ENCODE results near the gene ZFPL1.

ZFPL1 gene

DNA sequence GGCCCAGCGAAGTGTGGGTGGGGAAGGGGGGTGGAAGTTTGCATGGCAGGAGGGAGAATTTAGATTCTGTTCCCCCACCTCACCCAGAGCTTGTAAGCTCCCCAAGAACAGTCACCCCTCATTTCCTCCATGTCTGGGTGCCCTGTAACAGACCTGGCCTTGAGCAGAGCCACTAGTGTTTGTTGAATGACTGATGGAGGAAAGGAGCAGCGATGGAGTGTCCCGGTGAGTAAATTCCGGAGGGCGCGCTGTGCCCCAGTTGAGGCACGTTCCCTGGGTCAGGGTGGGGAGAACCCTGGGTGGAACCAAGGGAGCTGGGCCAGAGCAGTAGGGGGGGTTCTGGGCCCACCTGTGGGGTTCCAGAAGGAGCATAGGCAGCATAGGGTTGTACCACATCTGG, 26.5 kb upstream of the ZFPL1 start:
- no peak overlapping the region for H3K4me3 ChIP-seq (ENCODE audit: low read depth, low read length)
- TF ChIP-seq, protein P1, sequence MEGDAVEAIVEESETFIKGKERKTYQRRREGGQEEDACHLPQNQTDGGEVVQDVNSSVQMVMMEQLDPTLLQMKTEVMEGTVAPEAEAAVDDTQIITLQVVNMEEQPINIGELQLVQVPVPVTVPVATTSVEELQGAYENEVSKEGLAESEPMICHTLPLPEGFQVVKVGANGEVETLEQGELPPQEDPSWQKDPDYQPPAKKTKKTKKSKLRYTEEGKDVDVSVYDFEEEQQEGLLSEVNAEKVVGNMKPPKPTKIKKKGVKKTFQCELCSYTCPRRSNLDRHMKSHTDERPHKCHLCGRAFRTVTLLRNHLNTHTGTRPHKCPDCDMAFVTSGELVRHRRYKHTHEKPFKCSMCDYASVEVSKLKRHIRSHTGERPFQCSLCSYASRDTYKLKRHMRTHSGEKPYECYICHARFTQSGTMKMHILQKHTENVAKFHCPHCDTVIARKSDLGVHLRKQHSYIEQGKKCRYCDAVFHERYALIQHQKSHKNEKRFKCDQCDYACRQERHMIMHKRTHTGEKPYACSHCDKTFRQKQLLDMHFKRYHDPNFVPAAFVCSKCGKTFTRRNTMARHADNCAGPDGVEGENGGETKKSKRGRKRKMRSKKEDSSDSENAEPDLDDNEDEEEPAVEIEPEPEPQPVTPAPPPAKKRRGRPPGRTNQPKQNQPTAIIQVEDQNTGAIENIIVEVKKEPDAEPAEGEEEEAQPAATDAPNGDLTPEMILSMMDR (IDR thresholded peaks at IDR 0.05; ENCODE audit: low read depth, low read length) = no peak
- TF ChIP-seq POLR2A (IDR thresholded peaks at IDR 0.05; ENCODE audit: extremely low read depth, insufficient read length) = no peak
- TF ChIP-seq, protein P2, sequence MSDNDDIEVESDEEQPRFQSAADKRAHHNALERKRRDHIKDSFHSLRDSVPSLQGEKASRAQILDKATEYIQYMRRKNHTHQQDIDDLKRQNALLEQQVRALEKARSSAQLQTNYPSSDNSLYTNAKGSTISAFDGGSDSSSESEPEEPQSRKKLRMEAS (IDR thresholded peaks at IDR 0.05; ENCODE audit: low read depth, low read length) = no peak
- no peak for TF ChIP-seq MYC (IDR thresholded peaks at IDR 0.05; ENCODE audit: low read depth, low read length)
- DNase-seq (ENCODE audit: low read depth) = no peak

DNA sequence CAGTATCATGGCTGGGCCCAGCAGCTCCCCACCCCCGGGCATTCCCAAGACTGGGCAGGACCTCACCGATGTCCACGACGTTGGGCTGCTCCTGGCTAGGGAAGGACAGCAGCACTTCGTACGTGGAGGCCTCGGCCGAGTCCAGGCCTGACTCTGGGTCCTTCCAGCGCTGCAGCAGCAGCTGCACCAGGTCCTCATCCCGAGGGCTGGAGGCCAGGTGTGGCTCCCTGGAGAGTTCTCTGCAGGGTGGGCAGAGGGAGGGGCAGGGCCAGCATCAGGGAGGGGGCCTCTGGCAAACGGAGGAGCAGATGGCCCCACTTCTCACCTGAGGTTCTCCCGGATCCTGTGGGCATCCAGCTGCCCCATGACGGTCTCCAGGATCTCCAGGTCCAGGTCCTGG, 26.0 kb upstream of the ZFPL1 start:
- no peak overlapping the region for H3K4me3 ChIP-seq (ENCODE audit: low read depth, low read length)
- TF ChIP-seq MYC (IDR thresholded peaks at IDR 0.05; ENCODE audit: low read depth, low read length) = no peak
- TF ChIP-seq POLR2A (IDR thresholded peaks at IDR 0.05; ENCODE audit: extremely low read depth, insufficient read length) = no peak
- TF ChIP-seq, protein P1 (IDR thresholded peaks at IDR 0.05; ENCODE audit: low read depth, low read length) = no peak
- TF ChIP-seq, protein P2 (IDR thresholded peaks at IDR 0.05; ENCODE audit: low read depth, low read length) = no peak
- no peak for DNase-seq (ENCODE audit: low read depth)

DNA sequence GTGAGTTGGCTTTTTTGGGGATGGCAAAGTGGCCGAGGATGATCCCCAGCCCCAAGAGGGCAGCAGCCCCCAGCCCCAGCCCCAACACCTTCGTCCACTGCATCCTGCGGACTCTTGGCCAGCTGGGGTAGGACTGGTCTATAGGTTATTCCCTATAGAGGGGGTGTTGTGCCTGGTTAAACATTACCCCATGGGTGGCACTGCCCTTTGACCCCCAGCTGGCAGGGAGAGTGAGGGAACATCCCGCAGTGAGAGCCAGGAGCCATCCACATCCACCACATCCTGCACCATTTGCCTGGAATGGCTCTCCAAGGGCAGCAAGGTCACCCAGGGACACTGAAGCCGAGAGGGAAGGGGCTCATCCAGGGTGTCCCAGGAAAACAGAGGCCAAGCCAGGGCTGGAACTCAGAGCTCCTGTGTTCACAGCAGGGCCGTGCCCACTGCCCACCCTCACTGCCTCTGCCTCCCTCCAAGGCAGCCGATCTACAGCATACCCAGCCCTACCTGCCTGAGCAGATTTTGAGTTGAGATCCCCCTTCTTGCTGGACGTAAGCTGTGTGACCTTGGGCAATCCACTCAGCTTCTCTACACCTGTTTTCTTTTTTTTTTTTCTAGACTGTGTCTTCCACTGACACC, 25.5 kb upstream of the ZFPL1 start, which contains the start of gene NAALADL1:
NAALADL1 (minus strand) TSS at position 135 of the 636 bp plus-strand sequence; CDS start at position 103, 32 bp downstream.
- no peak for TF ChIP-seq POLR2A (IDR thresholded peaks at IDR 0.05; ENCODE audit: extremely low read depth, insufficient read length)
- DNase-seq (ENCODE audit: low read depth) = no peak
- H3K4me3 ChIP-seq (ENCODE audit: low read depth, low read length) = no peak within 1 kb of the TSS

DNA sequence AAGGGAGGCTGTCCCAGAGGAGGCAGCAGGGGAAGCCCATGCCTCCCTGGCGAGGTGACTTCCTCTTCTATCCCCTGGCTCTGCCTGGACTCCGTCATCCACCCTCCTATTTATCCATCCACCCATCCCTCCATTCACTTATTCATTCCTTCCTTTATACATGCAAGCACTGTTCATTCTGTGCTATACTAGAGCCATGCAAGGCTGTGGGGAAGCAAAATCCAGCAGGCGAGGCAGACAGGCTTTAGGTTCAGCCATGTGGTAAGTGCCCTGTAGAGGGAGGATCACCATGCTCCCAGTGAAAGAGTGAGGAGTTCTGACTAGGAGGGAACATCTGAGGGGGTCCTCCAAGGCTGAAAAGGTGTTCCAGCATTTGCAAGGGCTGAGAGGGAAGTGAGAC, 24.5 kb upstream of the ZFPL1 start:
- DNase-seq (ENCODE audit: low read depth) = no peak
- TF ChIP-seq, protein P1 (IDR thresholded peaks at IDR 0.05; ENCODE audit: low read depth, low read length) = no peak
- TF ChIP-seq POLR2A (IDR thresholded peaks at IDR 0.05; ENCODE audit: extremely low read depth, insufficient read length) (no peak), MYC (IDR thresholded peaks at IDR 0.05; ENCODE audit: low read depth, low read length) (no peak)
- TF ChIP-seq, protein P2 (IDR thresholded peaks at IDR 0.05; ENCODE audit: low read depth, low read length) = no peak
- no peak overlapping the region for H3K4me3 ChIP-seq (ENCODE audit: low read depth, low read length)

DNA sequence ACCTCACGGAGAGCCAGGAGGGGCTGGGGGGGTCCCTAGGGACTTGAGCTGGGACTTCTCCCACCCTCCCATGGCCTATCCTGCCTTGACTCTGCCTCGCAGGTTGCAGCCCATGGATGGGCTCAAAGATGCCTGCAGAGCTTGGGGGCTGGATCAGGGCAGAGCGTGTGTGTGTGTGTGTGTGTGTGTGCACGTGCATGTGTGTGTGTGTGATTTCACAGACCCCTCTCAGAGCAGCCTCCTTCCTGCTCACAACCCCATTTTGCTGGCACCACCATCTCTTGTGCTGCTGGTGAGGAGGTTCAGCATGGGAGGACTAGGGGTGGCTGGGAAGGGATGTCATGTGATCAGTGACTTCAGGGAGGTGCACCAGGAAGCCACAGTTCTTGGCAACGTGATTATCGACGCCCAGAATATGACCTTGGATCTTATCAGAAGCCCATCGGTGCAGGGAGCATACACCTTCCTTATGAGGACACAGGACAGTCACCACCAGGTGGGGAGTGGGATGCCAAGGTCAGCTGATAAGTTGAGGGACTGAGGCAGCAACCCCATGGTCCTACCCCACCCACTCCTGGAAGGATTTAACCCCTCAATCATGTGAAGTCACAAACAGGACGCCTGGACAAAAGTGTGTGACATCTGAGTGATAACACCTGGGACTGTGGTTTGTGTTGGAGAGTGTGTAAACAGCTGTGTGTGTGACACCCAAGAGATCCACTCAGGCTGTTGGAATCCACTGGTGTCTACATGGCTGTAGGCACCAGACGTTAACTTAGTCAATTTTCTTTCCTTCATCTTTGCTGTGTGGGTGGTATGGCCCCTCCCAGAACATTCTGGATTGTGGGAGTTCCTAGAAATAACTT, 23.8 kb upstream of the ZFPL1 start:
- no peak overlapping the region for H3K4me3 ChIP-seq (ENCODE audit: low read depth, low read length)
- no peak for DNase-seq (ENCODE audit: low read depth)
- TF ChIP-seq, protein P2 (IDR thresholded peaks at IDR 0.05; ENCODE audit: low read depth, low read length) = no peak
- TF ChIP-seq MYC (IDR thresholded peaks at IDR 0.05; ENCODE audit: low read depth, low read length) (no peak), POLR2A (IDR thresholded peaks at IDR 0.05; ENCODE audit: extremely low read depth, insufficient read length) (no peak)

DNA sequence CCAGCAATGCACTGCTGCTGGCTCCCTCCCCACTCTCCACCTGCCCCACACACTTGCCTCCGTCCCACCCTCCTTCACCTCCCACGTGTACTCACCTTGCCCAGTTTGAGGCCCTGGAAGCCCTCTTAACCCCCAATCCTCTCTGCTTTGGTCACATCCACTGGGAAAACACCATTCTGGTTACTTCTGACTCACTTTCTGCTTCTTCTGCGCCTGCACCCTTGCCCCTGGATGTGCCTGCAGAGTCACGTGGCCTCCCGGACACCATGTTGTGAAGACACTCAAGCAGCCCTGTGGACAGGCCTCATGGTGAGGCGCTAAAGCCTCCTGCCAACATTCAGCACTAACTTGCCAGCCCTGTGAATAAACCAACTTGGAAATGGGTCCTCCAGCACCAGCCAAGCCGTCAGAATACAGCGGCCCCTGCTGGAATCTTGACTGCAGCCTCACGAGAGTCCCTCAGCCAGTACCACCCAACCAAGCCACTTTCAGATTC, 23.1 kb upstream of the ZFPL1 start:
- peak; percentile 46 for DNase-seq (ENCODE audit: low read depth)
- TF ChIP-seq, protein P2 (IDR thresholded peaks at IDR 0.05; ENCODE audit: low read depth, low read length) = no peak
- no peak for TF ChIP-seq POLR2A (IDR thresholded peaks at IDR 0.05; ENCODE audit: extremely low read depth, insufficient read length)
- TF ChIP-seq, protein P1 (IDR thresholded peaks at IDR 0.05; ENCODE audit: low read depth, low read length) = no peak
- TF ChIP-seq MYC (IDR thresholded peaks at IDR 0.05; ENCODE audit: low read depth, low read length) = no peak
- no peak overlapping the region for H3K4me3 ChIP-seq (ENCODE audit: low read depth, low read length)
